Endodermal cell (in vitro differentiated cells): ENCODE measurements around the gene SERPINC1. TPM values are rescaled to one million over a fixed set of nuclear protein-coding genes. Genes with fewer than 3 reads are reported as not detected.
A peak's percentile ranks its signal among the peaks of the same experiment; 100 is the strongest.
"Not testable (repeated sequence)": the region's sequence is repeated elsewhere in the genome, so short reads cannot be mapped to it uniquely, and the experiment has no call there.

Experiments used
- DNase-seq: peaks from one replicate; pipeline ENCODE4 v3.0.0-alpha.2; 2017
- H3K27ac ChIP-seq: 2 replicates; pipeline ENCODE4 v1.5.1; 2013; ENCODE audit warnings: mild to moderate bottlenecking, low read depth, low read length, moderate library complexity
- H3K27me3 ChIP-seq: 2 replicates; pipeline ENCODE4 v1.6.1; 2013; ENCODE audit warnings: mild to moderate bottlenecking, low read length, moderate library complexity; ENCODE audit not compliant: insufficient read depth, control insufficient read depth, poor library complexity, severe bottlenecking
- H3K36me3 ChIP-seq: 2 replicates; pipeline ENCODE4 v1.7.0; 2013; ENCODE audit warnings: mild to moderate bottlenecking, low read length, moderate library complexity; ENCODE audit not compliant: control insufficient read depth, insufficient read depth
- H3K4me1 ChIP-seq: one replicate; pipeline ENCODE4 v1.7.0; 2013; ENCODE audit warnings: low read length; ENCODE audit not compliant: control insufficient read depth, insufficient read depth
- H3K4me3 ChIP-seq: 2 replicates; pipeline ENCODE4 v1.5.1; 2013; ENCODE audit warnings: mild to moderate bottlenecking, low read length, moderate library complexity
- H3K9ac ChIP-seq: 2 replicates; pipeline ENCODE4 v1.6.1; 2013; ENCODE audit warnings: mild to moderate bottlenecking, low read length, moderate library complexity; ENCODE audit not compliant: poor library complexity, severe bottlenecking; ENCODE audit errors: extremely low read depth
- H3K9me3 ChIP-seq: 2 replicates; pipeline ENCODE4 v1.6.1; 2013; ENCODE audit warnings: mild to moderate bottlenecking, low read length, moderate library complexity; ENCODE audit not compliant: control insufficient read depth
- H3K27ac Mint-ChIP-seq: 2 replicates; pipeline ENCODE4 v1.8.0; 2020; ENCODE audit warnings: mixed read lengths
- H3K27me3 Mint-ChIP-seq: 2 replicates; pipeline ENCODE4 v1.8.0; 2021; ENCODE audit warnings: mild to moderate bottlenecking, mixed read lengths; ENCODE audit not compliant: insufficient read depth
- H3K36me3 Mint-ChIP-seq: 2 replicates; pipeline ENCODE4 v1.8.0; 2020; ENCODE audit warnings: low read depth, mixed read lengths
- H3K4me1 Mint-ChIP-seq: 2 replicates; pipeline ENCODE4 v1.8.0; 2020; ENCODE audit warnings: mixed read lengths
- H3K4me3 Mint-ChIP-seq: 2 replicates; pipeline ENCODE4 v1.8.0; 2020; ENCODE audit warnings: mild to moderate bottlenecking, moderate library complexity, mixed read lengths
- H3K9me3 Mint-ChIP-seq: 2 replicates; pipeline ENCODE4 v1.8.0; 2020; ENCODE audit warnings: mild to moderate bottlenecking, mixed read lengths
- CTCF ChIP-seq: fragments of 200-600 bp; sonication (generic); conservative IDR thresholded peaks from 2 replicates; pipeline ENCODE4 v1.5.0; 2021; ENCODE audit warnings: antibody characterized with exemption, mild to moderate bottlenecking
- WGBS, 2 experiments: methylation state at CpG; one replicate each; pipeline versions ENCODE4 v1.1.5 to v1.1.7; 2013; ENCODE audit warnings: missing lambda C conversion rate in 2 of 2, mixed read lengths in 1 of 2; ENCODE audit not compliant: insufficient coverage in 1 of 2, insufficient read length in 1 of 2; 5-methylcytosine and 5-hydroxymethylcytosine counted together
- long read RNA-seq, 4 experiments: library from polyadenylated mRNA in 2 of 4; library from RNA in 1 of 4; library from capped mRNA in 1 of 4; stranded (forward) in 3 of 4; unstranded in 1 of 4; transcript quantifications; one replicate each; pipeline ENCODE4 v2.0.0, GENCODE V29; 2020 to 2021; ENCODE audit warnings: inconsistent platforms in 1 of 4
- polyA plus RNA-seq, 2 experiments: library from polyadenylated mRNA; stranded (reverse); fragments of 50-300 nt; gene quantifications; one replicate each; pipeline ENCODE4 v1.2.3, GENCODE V29; 2013
- total RNA-seq, 2 donors: library from RNA; stranded (reverse); fragmentation: NEBNext Ultra II Directional in 1 of 2; extraction: Animal tissue kit (Norgen Biotek cat#: 25700) in 1 of 2; gene quantifications; 2 replicates in 1 of 2; 3 replicates in 1 of 2; pipeline ENCODE4 v1.2.1, GENCODE V29; 2021

The SERPINC1 gene
- not detected for total RNA-seq
- not detected for polyA plus RNA-seq (2013, experiment 1 of 2)
- not detected for polyA plus RNA-seq (2013, experiment 2 of 2)
- long read RNA-seq, experiment 1, result 0 reads
- long read RNA-seq, experiment 2, result 0 reads
- long read RNA-seq, experiment 3, result 0 reads
- long read RNA-seq, experiment 4, result 0 reads

- Mint-ChIP-seq H3K4me1 (no peaks in the 10 kb centered on the region), H3K27me3 (no peaks in the 10 kb centered on the region), H3K9me3 (no peaks in the 10 kb centered on the region), H3K36me3 (no peaks in the 10 kb centered on the region), H3K4me3 (no peak within 1 kb of the TSS), H3K27ac (no peak within 1 kb of the TSS)
- no peak within 1 kb of the TSS for H3K4me3 ChIP-seq
- no peaks in the 10 kb centered on the region for H3K36me3 ChIP-seq
- DNase-seq, result no peak
- no peak within 1 kb of the TSS for H3K27ac ChIP-seq
- H3K4me1 ChIP-seq, result no peaks in the 10 kb centered on the region
- TF ChIP-seq CTCF, result no peak
- H3K9ac ChIP-seq, result no peak within 1 kb of the TSS
- H3K27me3 ChIP-seq, result no peaks in the 10 kb centered on the region
- H3K9me3 ChIP-seq, result no peaks in the 10 kb centered on the region
- WGBS, 2 experiments, result 89 to 92% methylated on average over 2 to 3 of the region's 3 CpGs
Measured at GRCh38 chr1:173917149-173917548, at the start of gene SERPINC1. SERPINC1 (minus strand) TSS chr1:173917327; CDS start chr1:173917259, 68 bp downstream.

- H3K27me3 Mint-ChIP-seq, H3K4me3 Mint-ChIP-seq, H3K4me1 ChIP-seq, H3K9ac ChIP-seq, H3K9me3 ChIP-seq, H3K27me3 ChIP-seq, H3K4me3 ChIP-seq, DNase-seq, H3K9me3 Mint-ChIP-seq, H3K4me1 Mint-ChIP-seq, H3K27ac Mint-ChIP-seq, H3K27ac ChIP-seq: not testable (repeated sequence)
- peaks cover 84% of the 10 kb centered on the region for H3K36me3 ChIP-seq
- 92 to 93% methylated on average over 5 of the region's 5 CpGs for WGBS, 2 experiments
- H3K36me3 Mint-ChIP-seq, result peaks cover 67% of the 10 kb centered on the region
Measured at GRCh38 chr1:173965896-173966295, 48.8 kb upstream of the SERPINC1 start.

- no peaks in the 10 kb centered on the region for H3K27me3 ChIP-seq
- H3K36me3 Mint-ChIP-seq, result peaks cover 73% of the 10 kb centered on the region
- no peaks in the 10 kb centered on the region for H3K27me3 Mint-ChIP-seq
- H3K4me3 Mint-ChIP-seq, result no peak overlapping the region
- peaks cover 86% of the 10 kb centered on the region for H3K36me3 ChIP-seq
- H3K9me3 Mint-ChIP-seq, result no peaks in the 10 kb centered on the region
- DNase-seq, result no peak
- H3K27ac Mint-ChIP-seq, result no peak overlapping the region
- no peaks in the 10 kb centered on the region for H3K4me1 Mint-ChIP-seq
- no peak overlapping the region for H3K4me3 ChIP-seq
- no CpG with 5 or more reads among the region's 1 CpG for WGBS, 2 experiments
- H3K4me1 ChIP-seq, result no peaks in the 10 kb centered on the region
- H3K9me3 ChIP-seq, result no peaks in the 10 kb centered on the region
- no peak overlapping the region for H3K9ac ChIP-seq
- H3K27ac ChIP-seq, result no peak overlapping the region
- no peak for TF ChIP-seq CTCF
Measured at GRCh38 chr1:173963477-173963876, 46.4 kb upstream of the SERPINC1 start.

- Mint-ChIP-seq H3K9me3 (no peaks in the 10 kb centered on the region), H3K36me3 (peaks cover 71% of the 10 kb centered on the region), H3K27me3 (no peaks in the 10 kb centered on the region), H3K4me1 (no peaks in the 10 kb centered on the region), H3K4me3 (no peak overlapping the region), H3K27ac (peak overlapping the region; percentile 20)
- no peak for DNase-seq
- Histone ChIP-seq H3K36me3 (peaks cover 82% of the 10 kb centered on the region), H3K27ac (no peak overlapping the region), H3K4me1 (no peaks in the 10 kb centered on the region), H3K4me3 (no peak overlapping the region), H3K9ac (no peak overlapping the region), H3K9me3 (no peaks in the 10 kb centered on the region), H3K27me3 (no peaks in the 10 kb centered on the region)
- WGBS, 2 experiments, result 85 to 97% methylated on average over 3 to 5 of the region's 5 CpGs
- TF ChIP-seq CTCF, result no peak
Measured at GRCh38 chr1:173960625-173961024, 43.5 kb upstream of the SERPINC1 start.
